ENCODE results near the gene KCNJ4.
"Not testable (repeated sequence)": the region's sequence is repeated elsewhere in the genome, so short reads cannot be mapped to it uniquely, and the experiment has no call there.

The KCNJ4 gene

GRCh38 chr22:38470179-38470578 lies 15.2 kb upstream of the KCNJ4 start:
- DNase-seq = not testable (repeated sequence)

GRCh38 chr22:38469306-38469781 lies 14.3 kb upstream of the KCNJ4 start:
- no peak for DNase-seq

- DNase-seq = no peak
Observed at GRCh38 chr22:38468443-38469305, 13.7 kb upstream of the KCNJ4 start.

- no peak for DNase-seq
Observed at GRCh38 chr22:38467904-38468442, 13.0 kb upstream of the KCNJ4 start, which contains the start of gene KDELR3. TSS of gene KDELR3 (plus strand) at chr22:38468096. CDS start at chr22:38468234, 138 bp downstream.

- no peak for DNase-seq
Observed at GRCh38 chr22:38467438-38467903, 12.5 kb upstream of the KCNJ4 start.

- no peak for DNase-seq
Observed at GRCh38 chr22:38465673-38466490, 10.9 kb upstream of the KCNJ4 start.

- no peak for DNase-seq
Observed at GRCh38 chr22:38464992-38465672, 10.1 kb upstream of the KCNJ4 start.

GRCh38 chr22:38462960-38463784 lies 8.2 kb upstream of the KCNJ4 start:
- no peak for DNase-seq

- DNase-seq = peak; percentile 92
Observed at GRCh38 chr22:38461414-38462081, 6.5 kb upstream of the KCNJ4 start.

- DNase-seq = no peak
Observed at GRCh38 chr22:38461057-38461413, 6.0 kb upstream of the KCNJ4 start.

- DNase-seq = no peak
Observed at GRCh38 chr22:38460426-38460840, 5.4 kb upstream of the KCNJ4 start.

- DNase-seq = no peak
Observed at GRCh38 chr22:38456841-38457699, 2.1 kb upstream of the KCNJ4 start.

- DNase-seq = no peak
Observed at GRCh38 chr22:38456272-38456835, 1.4 kb upstream of the KCNJ4 start.

GRCh38 chr22:38455530-38456271 lies 702 bp upstream of the KCNJ4 start:
- no peak for DNase-seq

- no peak for DNase-seq
Observed at GRCh38 chr22:38454353-38455075, 485 bp downstream of the KCNJ4 start.

GRCh38 chr22:38453996-38454352 lies 1.0 kb downstream of the KCNJ4 start:
- no peak for DNase-seq

GRCh38 chr22:38453066-38453672 lies 1.8 kb downstream of the KCNJ4 start:
- no peak for DNase-seq

All from NCI-H1092 (cell line).